HG03460 (cell line): ENCODE results near the gene C3orf20.

Experiments
- ATAC-seq: cut with Tn5 transposase; IDR thresholded peaks from one replicate; pipeline ENCODE4 v1.9.1; 2021; ENCODE audit not compliant: unreplicated experiment

The C3orf20 gene

DNA sequence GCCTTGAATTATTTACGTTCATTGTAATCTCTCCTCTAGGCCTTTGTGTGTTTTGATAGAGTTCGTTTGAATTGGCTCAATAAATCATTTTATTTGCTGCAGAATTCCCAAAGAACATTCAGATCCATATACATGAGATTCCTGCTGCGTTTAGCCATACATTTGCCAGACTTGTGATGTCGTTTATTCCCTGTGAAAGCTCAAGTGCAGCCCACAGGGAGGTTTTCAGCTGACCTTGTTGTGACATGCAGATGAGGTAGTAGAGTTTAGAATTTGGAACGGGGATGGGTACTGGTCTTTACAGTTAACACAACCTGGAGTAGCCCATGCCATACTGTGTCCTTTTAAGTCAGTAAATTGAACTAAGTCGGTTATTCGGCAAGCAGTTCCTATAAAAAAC, at the start of gene C3orf20:
C3orf20 (plus strand) TSS at position 301 of the 400 bp plus-strand sequence. CDS start 7,573 bp downstream, outside the sequence.
- ATAC-seq, result no peak

DNA sequence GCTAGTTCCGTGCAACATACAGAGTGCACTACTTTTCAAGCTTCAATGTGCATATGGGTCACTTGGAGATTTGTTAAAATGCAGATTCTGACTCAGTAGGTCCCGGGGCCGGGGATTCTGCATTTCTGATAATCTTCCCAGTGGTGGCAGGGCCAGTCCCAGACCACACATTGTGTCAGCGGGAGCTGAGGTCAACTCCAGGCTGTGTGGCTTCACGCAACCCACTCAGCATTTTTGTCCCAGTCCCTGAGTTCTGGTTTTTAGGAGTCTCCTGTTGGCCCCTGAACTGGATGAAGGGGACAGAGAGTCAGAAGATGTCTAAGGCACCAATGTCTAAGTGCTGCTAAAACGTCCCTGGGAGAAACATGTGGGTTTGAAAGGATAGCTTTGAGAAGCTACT, 49.5 kb upstream of the C3orf20 start:
- ATAC-seq, result no peak

DNA sequence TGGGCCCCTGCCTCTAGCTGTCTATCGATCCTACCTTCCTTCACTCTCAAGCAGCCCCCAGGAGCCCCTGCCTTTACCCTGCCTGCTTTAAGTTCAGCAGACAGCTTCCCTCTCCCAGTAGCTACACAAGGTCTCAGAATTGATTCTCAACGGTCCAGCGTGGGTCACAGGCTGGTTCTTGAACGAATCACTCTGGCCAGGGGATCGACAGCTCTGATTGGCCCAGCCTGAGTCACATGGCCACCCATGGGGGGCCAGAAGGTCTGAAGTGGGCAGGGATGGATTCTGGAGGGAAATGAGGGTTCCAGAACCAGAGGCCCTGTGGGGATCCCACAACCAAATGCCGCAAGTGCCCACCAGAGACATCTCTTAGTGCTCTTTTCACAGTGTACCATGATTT, 47.1 kb upstream of the C3orf20 start:
- ATAC-seq, result no peak

DNA sequence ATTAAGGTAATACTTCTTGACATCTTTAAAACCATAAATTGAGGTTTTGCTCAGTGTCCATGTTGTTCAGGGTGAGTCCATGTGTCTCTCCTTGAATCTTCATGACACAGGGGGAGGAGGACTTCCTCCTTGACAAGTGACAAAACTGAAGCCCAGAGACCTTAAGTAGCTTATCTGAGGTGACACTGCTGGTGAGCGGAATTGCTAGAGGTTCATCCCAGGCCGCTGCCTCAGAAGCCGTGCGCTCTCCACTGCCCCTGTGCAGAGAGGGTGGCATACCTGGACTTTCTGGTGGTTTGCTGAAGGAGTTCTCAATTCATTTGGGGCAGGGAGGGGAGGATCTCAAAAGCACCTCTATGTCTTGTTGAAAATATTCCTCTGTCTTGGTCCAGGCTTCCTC, 46.5 kb upstream of the C3orf20 start:
- ATAC-seq, result no peak

DNA sequence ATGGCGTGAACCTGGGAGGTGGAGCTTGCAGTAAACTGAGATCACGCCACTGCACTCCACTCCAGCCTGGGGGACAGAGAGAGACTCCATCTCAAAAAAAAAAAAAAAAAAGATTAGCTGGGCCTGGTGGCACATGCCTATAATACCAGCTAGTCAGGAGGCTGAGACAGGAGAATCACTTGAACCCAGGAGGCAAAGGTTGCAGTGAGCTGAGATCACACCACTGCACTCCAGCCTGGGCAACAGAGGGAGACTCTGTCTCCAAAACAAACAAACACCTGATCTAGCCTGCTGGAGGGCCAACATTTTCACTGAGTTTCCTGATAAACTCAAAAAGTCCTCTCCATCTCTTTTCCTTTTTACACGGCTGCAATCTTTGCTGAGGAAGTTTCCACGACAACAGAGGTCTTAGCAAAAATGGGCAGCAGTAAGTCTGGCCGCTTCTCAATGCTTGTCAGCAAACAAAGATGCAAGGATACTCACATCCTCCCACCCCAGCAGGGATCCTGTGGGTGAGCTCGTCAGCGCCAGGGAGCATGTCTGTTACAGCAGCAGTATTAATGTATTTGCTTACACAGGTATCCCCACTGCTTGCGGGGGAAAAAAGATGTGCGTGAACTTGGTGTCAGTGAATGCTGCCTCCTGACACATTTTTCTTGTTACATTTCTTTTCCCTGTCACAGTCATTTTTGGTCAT, 44.4 kb upstream of the C3orf20 start:
- no peak for ATAC-seq

DNA sequence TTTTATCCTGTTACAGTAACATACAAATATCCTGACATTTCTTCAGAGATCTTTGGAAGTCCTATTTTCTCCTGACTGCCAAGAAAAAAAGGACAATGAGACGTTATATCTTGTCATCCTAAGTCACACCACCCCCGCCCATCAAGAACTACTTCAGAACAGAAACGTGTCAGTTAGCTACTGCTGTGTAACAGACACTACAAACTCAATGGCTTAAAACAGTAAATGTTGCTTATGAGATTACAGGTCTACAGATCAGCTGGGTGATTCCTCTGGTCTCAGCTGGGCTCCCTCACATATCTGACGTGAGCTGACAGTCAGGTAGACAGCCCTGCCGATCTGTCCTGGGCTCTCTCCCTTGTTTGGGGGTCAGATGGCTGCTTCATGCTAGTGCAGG, 43.8 kb upstream of the C3orf20 start:
- ATAC-seq, result no peak

DNA sequence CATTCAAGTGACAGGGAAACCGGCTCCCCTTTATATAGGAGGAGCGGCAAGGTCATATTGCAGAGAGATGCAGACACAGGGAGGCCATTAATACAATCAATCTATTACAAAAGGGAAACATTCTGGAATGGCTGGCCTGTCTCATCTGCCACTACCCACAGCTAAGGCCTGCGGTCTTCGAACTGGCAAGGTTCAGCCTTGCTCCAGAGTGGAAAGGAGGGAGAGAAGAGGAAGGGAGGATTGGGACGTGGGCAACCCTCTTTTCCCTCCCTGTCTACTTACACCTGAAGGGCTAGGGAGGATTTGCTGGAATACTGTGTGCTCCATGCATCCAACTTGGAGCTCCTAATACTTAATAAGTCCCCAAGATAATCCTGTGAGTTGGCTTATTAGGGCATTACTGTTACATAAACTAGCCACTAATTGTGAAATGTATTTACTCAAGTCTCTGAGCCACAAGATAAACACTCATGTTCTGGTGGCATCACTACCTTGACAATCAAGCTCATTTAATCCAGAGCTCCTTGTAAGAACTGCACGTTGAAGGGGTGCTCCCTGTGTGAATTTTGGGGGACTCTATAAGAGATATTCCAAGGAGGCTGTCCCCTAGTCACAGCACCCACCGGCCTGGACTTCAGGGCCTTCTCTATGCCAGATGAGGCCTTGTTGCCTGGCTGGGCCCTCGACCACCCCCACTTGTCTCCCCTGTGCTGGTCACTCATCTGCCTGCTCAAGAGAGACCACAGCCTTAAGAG, 43.1 kb upstream of the C3orf20 start:
- no peak for ATAC-seq

DNA sequence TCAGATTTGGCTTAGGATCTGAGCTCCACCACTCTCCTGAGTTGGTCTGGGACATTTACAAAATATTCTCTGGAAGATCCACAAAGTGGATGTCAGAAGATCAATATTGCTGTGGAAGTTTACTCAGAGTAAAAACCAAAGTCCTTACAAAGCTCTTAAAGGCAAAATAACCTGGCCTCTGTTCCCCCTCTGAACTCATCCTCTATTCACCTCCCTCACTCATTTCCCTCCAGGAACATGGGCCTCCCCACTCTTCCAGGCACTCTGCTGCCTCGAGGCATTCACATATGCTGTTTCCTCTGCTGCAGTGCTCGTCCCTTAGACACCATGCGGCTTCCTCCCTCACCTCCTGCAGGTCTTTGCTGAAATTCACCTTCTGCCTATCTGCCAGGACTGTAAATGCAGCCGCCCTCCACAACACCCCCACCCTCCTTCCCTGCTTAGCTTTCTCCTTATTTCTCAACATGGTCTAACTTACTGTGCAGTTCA, 42.5 kb upstream of the C3orf20 start:
- ATAC-seq, result no peak

DNA sequence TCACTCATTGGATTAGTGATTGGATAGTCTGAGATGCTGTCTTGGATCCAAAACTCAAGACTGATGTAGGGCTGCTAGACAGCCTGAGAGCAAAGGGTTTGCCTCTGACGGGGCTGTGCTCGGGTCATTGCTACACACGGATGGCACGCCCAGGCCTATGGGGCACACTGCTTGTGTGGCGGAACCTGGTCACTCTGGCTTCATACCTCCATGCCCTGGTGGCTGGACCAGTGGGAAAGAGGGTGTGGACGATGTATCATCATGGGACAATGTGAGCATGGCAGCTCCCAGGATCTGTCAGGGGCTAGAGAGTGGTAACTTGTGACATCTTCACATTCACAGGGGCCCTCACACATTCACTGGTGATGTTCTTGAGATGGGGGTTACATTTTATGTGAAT, 41.5 kb upstream of the C3orf20 start:
- ATAC-seq, result no peak

DNA sequence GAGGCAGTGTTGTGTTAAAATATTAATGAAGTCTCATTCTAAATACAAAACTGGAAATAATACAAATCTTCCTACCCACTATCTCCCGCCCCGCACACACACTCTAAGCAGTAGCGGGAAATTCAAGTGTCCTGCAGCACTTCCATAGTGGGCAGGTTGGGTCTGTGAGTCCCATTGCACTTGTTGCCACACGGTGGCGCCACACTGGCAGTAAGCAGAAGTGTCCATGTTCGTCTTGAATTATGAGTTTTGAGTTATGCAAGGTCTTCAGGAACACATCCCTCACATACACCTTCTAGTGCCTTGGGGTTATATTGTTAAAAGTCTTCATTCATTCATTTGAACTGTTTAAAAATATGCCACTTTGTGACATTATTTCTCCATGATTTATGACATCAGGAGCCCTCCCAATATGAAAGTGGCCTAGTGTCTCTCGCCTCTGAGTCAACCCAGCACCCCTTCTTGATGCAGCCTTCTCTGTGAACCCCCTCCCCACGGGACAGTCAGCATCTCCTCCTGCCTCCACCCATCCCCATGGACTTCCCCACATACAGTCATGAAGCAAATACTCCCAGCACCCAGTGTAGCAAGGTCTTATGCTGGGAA, 41.0 kb upstream of the C3orf20 start:
- no peak for ATAC-seq

DNA sequence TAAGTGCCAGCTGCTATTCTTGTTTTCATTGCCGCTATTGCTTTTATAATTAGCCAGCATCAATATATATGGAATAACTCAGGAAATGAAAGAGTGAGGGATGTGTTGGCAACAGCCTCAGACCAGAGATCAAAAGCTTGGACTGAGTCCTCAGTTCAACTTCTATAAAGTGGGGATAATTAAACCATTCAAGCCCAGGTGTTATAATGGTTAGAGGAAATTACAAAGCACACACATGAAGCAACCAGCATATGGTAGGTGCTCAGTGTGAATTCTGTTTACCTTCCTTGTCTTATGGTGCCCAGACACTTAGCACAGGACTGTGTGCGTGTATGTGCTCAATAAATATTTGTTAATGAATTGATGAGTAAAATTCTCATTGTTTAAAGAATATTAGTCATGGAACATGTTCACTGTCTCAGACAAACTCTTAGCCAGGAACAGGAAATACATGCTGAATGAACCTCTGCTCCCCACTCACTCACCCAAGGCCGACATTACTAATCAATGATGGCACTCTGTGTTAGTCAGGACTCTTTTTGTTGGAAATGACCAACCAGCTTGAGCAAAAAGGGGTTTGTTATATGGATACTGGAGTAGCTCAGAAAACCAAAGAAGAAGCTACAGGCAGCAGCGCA, 40.1 kb upstream of the C3orf20 start:
- ATAC-seq, result no peak

DNA sequence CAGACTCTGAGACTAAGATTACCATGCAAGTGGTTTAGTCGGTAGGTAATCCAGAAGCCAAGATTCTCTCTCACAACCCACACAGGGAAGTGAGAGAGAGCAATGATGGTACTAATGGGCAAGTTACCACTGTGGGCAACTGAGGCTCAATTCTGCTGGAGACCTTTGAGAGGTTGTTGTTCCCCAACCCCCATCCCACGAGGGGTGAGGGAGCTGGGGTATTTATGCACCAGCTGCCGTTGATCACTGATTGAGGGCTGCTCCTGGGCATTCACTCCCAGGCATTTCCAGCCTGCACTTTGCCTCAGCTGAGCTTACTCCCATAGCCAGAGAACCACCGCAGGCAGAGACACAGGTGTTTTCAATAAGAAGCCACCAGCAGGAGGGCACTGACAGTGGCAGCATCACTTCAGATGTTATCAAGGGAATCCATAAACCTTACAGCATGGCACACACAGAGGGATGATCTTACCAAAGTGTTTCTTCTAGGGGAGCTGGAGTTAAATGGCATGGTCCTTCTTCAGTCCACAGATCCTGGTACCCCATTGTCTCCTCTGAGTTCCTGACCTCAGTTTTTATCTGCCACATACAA, 38.3 kb upstream of the C3orf20 start:
- ATAC-seq, result no peak

DNA sequence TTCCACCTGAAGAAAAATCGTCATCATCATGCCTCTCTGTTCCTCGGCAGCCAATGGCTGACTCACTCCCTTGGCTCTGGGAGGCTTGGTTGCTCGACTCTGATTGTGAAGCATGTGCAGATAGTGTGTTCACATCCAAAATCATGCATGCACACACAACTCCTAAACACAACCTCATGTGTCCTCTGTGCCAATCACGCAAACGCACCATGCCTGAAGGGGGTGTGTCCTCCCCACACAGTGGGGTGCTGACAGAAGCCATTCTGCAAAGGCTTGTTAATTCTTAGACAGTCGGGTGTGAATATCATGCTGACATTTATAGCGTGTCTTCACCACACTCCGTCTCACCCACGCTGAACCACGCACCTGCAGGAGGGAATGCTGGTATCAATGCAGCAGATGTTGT, 34.8 kb upstream of the C3orf20 start:
- no peak for ATAC-seq

DNA sequence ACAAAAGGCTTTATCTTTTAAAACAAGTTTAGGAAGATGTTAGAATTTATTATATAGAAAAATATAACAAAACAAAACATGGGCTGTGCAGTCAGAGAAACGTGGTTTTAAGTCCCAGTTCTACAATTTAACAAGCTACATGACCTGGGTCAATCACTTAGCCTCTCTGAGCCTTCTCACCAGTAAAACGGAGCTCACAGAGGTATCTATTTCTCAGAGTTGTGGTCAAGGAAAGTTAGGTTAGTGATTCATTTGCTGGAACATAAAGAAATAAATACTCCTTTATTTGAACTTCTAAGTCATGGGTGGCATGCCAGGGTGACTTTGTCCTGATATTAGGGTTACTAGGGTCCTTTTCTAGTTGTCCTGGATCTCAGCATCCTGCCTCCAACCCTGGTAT, 34.2 kb upstream of the C3orf20 start:
- no peak for ATAC-seq

DNA sequence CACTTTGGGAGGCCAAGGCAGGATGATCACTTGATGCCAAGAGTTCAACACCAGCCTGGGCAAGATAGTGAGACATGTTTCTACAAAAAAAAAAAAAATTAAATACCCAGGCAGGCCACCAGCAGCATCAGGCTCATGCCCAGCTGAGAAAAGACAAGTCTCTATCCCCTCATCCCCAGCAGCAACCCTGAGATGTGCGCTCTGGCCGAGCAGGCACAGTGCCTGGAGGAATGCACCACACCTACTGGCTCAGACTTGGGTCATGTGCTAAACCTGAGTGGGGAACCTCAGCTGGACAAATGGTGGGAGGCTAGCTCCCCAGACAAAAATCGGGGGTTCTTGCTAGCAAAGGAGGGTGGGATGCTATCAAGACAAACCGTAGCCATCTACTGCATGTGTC, 33.6 kb upstream of the C3orf20 start:
- no peak for ATAC-seq

DNA sequence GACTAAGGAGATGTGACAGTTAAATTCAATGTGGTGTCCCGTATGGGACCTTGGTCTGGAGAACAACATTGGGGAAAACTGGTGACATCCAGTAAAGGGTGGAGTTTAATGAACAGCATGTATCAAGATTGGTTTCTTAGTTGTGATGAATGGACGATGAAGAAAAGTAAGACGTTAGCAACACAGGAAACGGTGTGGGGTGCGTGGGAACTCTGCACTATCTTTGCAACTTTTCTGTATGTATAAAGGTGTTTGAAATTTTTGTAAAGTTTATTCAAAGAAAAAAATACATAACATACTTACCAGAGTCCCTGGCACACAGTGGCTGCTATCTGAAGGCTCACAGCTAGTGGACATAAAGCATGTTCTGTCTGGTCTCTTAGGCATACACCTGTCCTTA, 29.5 kb upstream of the C3orf20 start:
- ATAC-seq, result no peak

DNA sequence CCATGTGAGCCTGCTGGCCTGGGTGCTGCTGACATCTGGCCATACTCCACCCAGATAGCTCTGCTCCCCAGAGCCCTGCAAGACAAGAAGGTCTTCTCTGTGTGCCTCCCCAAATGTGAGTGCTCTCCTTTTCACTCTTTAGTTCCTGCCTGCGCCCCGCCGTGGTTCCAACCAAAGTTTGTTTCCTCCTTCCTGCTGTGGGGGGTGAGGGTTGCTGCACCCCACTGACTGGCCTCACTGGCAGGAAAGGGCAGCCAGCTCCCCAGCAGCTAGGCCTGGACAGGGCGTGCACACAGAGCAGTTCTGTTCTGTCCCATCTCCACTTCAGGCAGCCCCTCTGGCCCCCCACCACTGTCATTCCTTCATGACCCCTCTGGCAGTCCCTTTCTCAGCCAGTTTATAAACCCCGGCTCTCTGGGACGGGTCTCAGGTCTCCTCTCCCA, 28.8 kb upstream of the C3orf20 start:
- no peak for ATAC-seq

DNA sequence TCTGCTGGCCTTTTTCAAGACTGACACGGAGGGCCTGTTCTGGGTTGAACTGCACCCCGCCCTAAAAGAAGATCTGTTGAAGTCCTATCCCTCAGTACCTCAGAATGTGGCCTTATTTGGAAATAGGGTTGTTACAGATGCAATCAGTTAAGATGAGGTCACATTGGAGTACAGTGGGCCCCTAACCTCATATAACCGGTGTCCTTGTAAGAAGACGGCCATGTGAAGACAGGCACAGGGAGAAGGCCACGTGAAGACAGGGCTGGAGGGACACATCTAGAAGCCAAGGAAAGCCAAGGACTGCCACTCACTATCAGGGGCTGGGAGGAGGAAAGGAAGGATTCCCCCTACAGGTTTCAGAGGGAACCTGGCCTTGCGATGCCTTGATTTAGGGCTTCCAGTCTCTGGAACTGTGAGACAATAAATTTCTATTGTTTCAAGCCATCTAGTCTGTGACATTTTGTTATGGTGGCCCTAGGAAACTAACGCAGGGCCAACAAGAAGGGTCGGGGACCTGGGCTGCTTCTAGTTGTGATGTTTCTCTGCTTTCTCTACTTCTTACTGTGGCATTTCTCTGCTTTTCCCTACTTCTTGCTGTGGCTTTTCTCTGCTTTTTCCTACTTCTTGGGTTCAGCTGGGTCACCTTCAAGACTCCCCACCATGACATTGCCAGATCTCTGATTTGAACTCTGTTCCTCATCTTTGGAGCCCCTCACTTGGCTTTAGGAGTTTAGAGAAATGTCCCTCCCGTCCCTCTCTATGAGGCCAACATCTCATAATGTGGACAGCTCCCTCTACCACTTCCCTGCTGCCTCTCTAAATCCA, 28.1 kb upstream of the C3orf20 start:
- ATAC-seq, result no peak

DNA sequence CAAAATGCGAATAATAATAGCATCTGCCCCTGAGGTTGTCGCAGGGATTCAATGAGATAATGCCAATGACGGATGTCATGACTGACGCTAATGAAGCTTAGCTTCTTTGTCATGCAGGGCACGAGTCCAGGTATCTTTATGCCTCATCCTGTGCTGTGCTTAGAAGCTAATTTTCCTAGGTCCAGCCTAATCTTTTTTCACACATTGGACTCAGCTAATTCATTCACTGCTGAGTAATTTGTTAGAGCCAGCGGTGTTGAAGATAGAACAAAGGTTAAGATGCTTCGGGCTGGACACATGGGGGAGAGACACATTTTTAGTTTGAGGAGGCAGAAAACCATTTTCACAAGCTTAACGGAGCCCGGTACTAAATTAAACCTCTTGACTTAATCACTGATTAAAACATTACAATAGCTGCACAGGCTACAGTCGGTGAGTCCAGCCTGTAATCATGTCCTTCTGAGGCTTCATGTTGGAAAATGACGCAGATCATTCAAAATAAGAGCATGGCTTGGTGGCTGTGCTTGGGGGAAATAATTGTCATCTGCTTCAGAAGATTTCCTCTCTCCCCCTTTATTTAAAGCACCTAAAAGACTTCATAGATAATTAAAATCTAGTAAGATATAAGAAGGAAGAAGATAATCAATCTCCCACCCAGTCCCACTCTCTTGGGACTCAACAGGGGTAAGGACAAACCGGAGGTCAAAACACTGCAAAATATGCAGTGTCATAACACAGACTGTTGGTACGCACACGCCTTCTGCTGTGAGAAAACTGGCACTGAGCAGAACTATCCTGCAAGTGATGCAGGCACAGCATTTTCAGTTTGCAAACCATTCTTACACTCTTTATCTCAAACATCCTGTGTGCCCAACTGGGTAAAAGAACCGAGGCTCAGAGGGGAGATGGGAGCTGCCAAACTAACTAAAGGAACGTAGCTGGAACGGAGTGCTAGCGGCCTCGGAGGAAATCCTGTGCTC, 26.7 kb upstream of the C3orf20 start:
- no peak for ATAC-seq
